K562 (cell line): ENCODE data around the gene ITPR1. TPM values are rescaled to one million over a fixed set of nuclear protein-coding genes. Genes with fewer than 3 reads are reported as not detected.

Source experiments
- CBFA2T2 ChIP-seq: fragments of 450-650 bp; conservative IDR thresholded peaks from 2 replicates; pipeline ENCODE4 v1.6.1; 2017; ENCODE audit warnings: mild to moderate bottlenecking
- DDX20 ChIP-seq: fragments of 450-650 bp; IDR thresholded peaks from 2 replicates; pipeline ENCODE4 v1.6.1; 2016; ENCODE audit warnings: missing genetic modification characterization, low read depth, mild to moderate bottlenecking, missing compliant biosample characterization, moderate library complexity
- DMBX1 ChIP-seq: fragments of 250-450 bp; sonication (Bioruptor Pico); IDR thresholded peaks from 2 replicates; pipeline ENCODE4 v1.8.0; 2022; ENCODE audit warnings: inconsistent platforms, mild to moderate bottlenecking, moderate library complexity, borderline replicate concordance
- EP300 ChIP-seq: IDR thresholded peaks from 2 replicates; pipeline ENCODE4 v1.6.1; 2012; ENCODE audit warnings: low read length, improper control_type of control experiment
- ETS2 ChIP-seq: IDR thresholded peaks from 2 replicates; pipeline ENCODE4 v1.6.1; 2016; ENCODE audit warnings: borderline replicate concordance, missing genetic modification characterization, mild to moderate bottlenecking, moderate library complexity, missing compliant biosample characterization; ENCODE audit not compliant: poor library complexity, severe bottlenecking
- ETV1 ChIP-seq: fragments of 450-650 bp; conservative IDR thresholded peaks from 2 replicates; pipeline ENCODE4 v1.6.1; 2016; ENCODE audit warnings: missing genetic modification characterization, control low read depth, low read depth, missing compliant biosample characterization
- HDAC3 ChIP-seq: fragments of 450-650 bp; IDR thresholded peaks from 2 replicates; pipeline ENCODE4 v1.6.1; 2018; ENCODE audit warnings: borderline replicate concordance, mild to moderate bottlenecking, moderate library complexity; ENCODE audit not compliant: partially characterized antibody
- HNRNPUL1 ChIP-seq: fragments of 200-400 bp; formaldehyde crosslinking; IDR thresholded peaks from 2 replicates; pipeline ENCODE4 v1.6.1; 2017; ENCODE audit warnings: low read length
- HSF4 ChIP-seq: fragments of 250-450 bp; sonication (Bioruptor Pico); IDR thresholded peaks from 2 replicates; pipeline ENCODE4 v2.1.2; 2022; ENCODE audit warnings: mild to moderate bottlenecking, moderate library complexity, borderline replicate concordance
- MBD2 ChIP-seq: sonication (generic); IDR thresholded peaks from 2 replicates; pipeline ENCODE4 v1.6.1; 2016; ENCODE audit warnings: low read depth, borderline replicate concordance
- NR2F6 ChIP-seq: fragments of 450-650 bp; formaldehyde crosslinking; IDR thresholded peaks from 2 replicates; pipeline ENCODE4 v1.4.0; 2020; ENCODE audit warnings: mild to moderate bottlenecking
- SIN3A ChIP-seq, 2 experiments: fragments of 150-350 bp in 1 of 2; IDR thresholded peaks; 2 replicates each; pipeline ENCODE4 v1.6.1; 2011 to 2016; ENCODE audit warnings: borderline replicate concordance in 2 of 2, low read depth in 2 of 2, low read length in 2 of 2, mild to moderate bottlenecking in 2 of 2, moderate library complexity in 2 of 2; ENCODE audit not compliant: control insufficient read depth in 1 of 2
- SLC30A9 ChIP-seq: fragments of 250-450 bp; sonication (Bioruptor Pico); IDR thresholded peaks from 2 replicates; pipeline ENCODE4 v1.8.0; 2022; ENCODE audit warnings: mild to moderate bottlenecking, moderate library complexity
- SOX6 ChIP-seq: fragments of 450-650 bp; IDR thresholded peaks from 2 replicates; pipeline ENCODE4 v1.6.1; 2014; ENCODE audit warnings: mild to moderate bottlenecking
- STAT5A ChIP-seq: IDR thresholded peaks from 2 replicates; pipeline ENCODE4 v1.6.1; 2012; ENCODE audit warnings: low read length, inconsistent platforms, borderline replicate concordance
- TAF15 ChIP-seq: fragments of 200-400 bp; formaldehyde crosslinking; IDR thresholded peaks from 2 replicates; pipeline ENCODE4 v1.6.1; 2017; ENCODE audit warnings: mild to moderate bottlenecking, low read depth, low read length, moderate library complexity
- TCFL5 ChIP-seq: fragments of 250-450 bp; sonication (Bioruptor Pico); conservative IDR thresholded peaks from 2 replicates; pipeline ENCODE4 v1.6.1; 2021; ENCODE audit warnings: mild to moderate bottlenecking, moderate library complexity, matching md5 sums
- ZKSCAN8 ChIP-seq: fragments of 200-800 bp; sonication (Bioruptor generic); IDR thresholded peaks from 2 replicates; pipeline ENCODE4 v1.6.1; 2016; ENCODE audit warnings: missing genetic modification characterization, missing compliant biosample characterization
- ZNF24 ChIP-seq: fragments of 450-650 bp; IDR thresholded peaks from 2 replicates; pipeline ENCODE4 v1.6.1; 2016
- ZNF277 ChIP-seq: fragments of 250-450 bp; sonication (Bioruptor Pico); IDR thresholded peaks from 2 replicates; pipeline ENCODE4 v1.8.0; 2022; ENCODE audit warnings: inconsistent platforms, mild to moderate bottlenecking, moderate library complexity, borderline replicate concordance
- ZNF57 ChIP-seq: fragments of 450-650 bp; formaldehyde crosslinking; IDR thresholded peaks from 2 replicates; pipeline ENCODE4 v1.4.0; 2020; ENCODE audit warnings: mild to moderate bottlenecking, moderate library complexity
- polyA plus RNA-seq, 8 experiments: library from polyadenylated mRNA; depleted of rRNA in 4 of 8; stranded (reverse) in 5 of 8; unstranded in 3 of 8; fragments of >200 nt; fragmentation: Nextera tagmentation in 2 of 8; fragmentation: Illumina TruSeq in 1 of 8; extraction: Ambion mirVana in 2 of 8; extraction: Trizol in 1 of 8; gene quantifications; 2 replicates each; pipeline versions ENCODE4 v1.2.1 to v1.2.3, GENCODE V29; 2011 to 2014; ENCODE audit warnings: inconsistent platforms in 1 of 8, missing spikeins in 1 of 8
- total RNA-seq, 7 experiments: library from RNA; depleted of rRNA in 6 of 7; stranded (reverse); fragments of >200 nt in 6 of 7; fragmentation: Illumina TruSeq in 2 of 7; extraction: Trizol in 2 of 7; gene quantifications; 2 replicates each; pipeline versions ENCODE4 v1.2.1 to v1.2.3, GENCODE V29; 2011 to 2021; ENCODE audit warnings: low replicate concordance in 1 of 7
- TF ChIP-seq, protein P1 (sequence below): fragments of 250-450 bp; sonication (Bioruptor Pico); IDR thresholded peaks from 2 replicates; pipeline ENCODE4 v1.5.0; 2020; ENCODE audit warnings: mild to moderate bottlenecking, borderline replicate concordance
- TF ChIP-seq, protein P2 (sequence below): sonication (generic); formaldehyde crosslinking; IDR thresholded peaks from 2 replicates; pipeline ENCODE4 v1.8.1; 2022; ENCODE audit warnings: missing genetic modification reagents

The ITPR1 gene
- total and polyA plus RNA-seq, 9 of the 15 experiments (the other 6 are each of a cell fraction or from before 2014, with no cell fraction given), result 22.4 to 40.0 (median 27.4) TPM

DNA sequence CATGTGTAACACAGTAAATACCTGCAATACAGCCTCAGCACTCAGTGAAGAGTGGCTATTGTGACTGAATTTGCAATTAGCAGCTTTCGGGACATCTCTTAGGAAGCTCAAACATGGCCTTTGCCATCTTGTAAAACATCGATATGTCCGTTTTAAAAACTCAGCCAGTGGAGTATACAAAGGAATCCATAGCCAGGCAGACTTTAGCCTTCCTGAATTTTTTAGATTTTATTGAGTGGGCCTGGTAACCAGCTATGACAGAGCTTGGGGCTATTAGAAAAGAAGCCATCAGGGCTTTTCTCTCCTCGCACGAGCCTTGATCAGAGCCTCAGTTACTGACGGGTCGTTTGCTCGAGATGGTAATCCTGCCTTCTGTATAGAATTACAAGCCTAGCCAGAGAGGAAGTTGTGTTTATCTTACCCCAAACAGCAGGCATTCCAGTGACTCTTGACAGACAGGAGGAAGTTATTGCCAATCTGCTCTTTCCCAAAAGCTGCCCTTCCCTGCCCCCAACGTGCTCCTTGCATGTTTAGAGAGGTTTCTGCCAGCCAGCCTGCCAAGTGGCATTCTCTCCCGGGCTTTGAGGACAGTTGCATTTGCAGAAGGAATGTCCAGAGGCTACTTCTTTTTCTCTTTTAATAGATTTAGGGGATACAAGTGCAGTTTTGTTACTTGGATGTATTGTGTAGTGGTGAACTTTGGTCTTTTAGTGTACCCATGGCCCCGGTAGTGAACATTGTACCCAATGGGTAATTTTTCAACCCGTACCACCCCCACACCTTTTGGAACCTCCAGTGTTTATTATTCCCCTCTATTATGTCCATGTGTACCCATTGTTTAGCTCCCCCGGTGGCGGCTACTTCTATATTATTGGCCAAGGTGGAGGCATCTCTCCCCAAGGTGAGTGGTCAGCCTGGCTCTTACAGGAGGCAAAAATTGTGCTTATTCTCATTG lies 40.6 kb downstream of the ITPR1 start (continued):
- TF ChIP-seq DDX20 (tag) (no peak), NR2F6 (no peak), DMBX1 (peak; percentile 80; the same call in 1 of the 2 replicates), ZNF277 (CRISPR knock-in tag) (no peak), ZNF57 (CRISPR knock-in tag) (no peak), SOX6 (peak; percentile 89), SLC30A9 (CRISPR knock-in tag) (no peak), TCFL5 (CRISPR knock-in tag) (no peak), HSF4 (CRISPR knock-in tag) (no peak), TAF15 (no peak), HDAC3 (peak; percentile 81), ETV1 (tag) (peak; percentile 98), ZKSCAN8 (CRISPR knock-in tag) (no peak; the same call in 1 of the 2 replicates), ZNF24 (no peak), STAT5A (peak; percentile 91), SIN3A (IDR thresholded peaks at IDR 0.05; ENCODE audit: borderline replicate concordance in 2 of 2, control insufficient read depth in 1 of 2, low read depth in 2 of 2, low read length in 2 of 2) (no peak), EP300 (peak; percentile 99), ETS2 (tag) (no peak), CBFA2T2 (peak; percentile 92), HNRNPUL1 (no peak), MBD2 (peak; percentile 67; the same call in 1 of the 2 replicates)
- TF ChIP-seq, protein P1, sequence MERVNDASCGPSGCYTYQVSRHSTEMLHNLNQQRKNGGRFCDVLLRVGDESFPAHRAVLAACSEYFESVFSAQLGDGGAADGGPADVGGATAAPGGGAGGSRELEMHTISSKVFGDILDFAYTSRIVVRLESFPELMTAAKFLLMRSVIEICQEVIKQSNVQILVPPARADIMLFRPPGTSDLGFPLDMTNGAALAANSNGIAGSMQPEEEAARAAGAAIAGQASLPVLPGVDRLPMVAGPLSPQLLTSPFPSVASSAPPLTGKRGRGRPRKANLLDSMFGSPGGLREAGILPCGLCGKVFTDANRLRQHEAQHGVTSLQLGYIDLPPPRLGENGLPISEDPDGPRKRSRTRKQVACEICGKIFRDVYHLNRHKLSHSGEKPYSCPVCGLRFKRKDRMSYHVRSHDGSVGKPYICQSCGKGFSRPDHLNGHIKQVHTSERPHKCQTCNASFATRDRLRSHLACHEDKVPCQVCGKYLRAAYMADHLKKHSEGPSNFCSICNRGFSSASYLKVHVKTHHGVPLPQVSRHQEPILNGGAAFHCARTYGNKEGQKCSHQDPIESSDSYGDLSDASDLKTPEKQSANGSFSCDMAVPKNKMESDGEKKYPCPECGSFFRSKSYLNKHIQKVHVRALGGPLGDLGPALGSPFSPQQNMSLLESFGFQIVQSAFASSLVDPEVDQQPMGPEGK (CRISPR knock-in tag), result no peak
- TF ChIP-seq, protein P2, sequence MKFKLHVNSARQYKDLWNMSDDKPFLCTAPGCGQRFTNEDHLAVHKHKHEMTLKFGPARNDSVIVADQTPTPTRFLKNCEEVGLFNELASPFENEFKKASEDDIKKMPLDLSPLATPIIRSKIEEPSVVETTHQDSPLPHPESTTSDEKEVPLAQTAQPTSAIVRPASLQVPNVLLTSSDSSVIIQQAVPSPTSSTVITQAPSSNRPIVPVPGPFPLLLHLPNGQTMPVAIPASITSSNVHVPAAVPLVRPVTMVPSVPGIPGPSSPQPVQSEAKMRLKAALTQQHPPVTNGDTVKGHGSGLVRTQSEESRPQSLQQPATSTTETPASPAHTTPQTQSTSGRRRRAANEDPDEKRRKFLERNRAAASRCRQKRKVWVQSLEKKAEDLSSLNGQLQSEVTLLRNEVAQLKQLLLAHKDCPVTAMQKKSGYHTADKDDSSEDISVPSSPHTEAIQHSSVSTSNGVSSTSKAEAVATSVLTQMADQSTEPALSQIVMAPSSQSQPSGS (CRISPR knock-in tag), result no peak
